Erythroblast (primary cell): ENCODE measurements around the gene B4GALNT1.

ENCODE experiments used
- GATA1 ChIP-seq: IDR thresholded peaks from 2 replicates; pipeline ENCODE4 v1.6.1; 2011; ENCODE audit warnings: low read depth, mild to moderate bottlenecking, control low read depth, low read length, moderate library complexity
- POLR2A ChIP-seq: IDR thresholded peaks from 2 replicates; pipeline ENCODE4 v1.6.1; 2011; ENCODE audit warnings: mild to moderate bottlenecking, low read length

DNA sequence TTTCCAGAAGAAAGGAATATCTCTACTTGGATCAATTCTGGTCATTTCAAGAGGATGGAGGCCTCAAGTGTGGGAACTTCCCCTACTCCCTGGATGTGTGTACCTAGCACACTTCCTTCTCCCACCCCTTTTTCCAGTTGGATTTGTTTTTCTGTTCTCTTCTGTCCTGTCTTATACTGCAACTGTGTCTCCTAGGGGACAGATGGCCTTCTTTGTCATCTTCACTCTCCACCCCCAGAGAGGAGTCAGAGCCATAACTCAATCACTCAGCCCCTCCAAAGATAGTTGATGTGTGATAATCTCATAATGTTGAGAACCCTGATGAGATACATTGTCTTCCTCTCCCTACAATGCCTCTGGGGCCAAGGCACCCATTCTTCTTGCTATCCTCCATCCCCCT, 30.5 kb downstream of the B4GALNT1 start:
- no peak for TF ChIP-seq POLR2A
- no peak for TF ChIP-seq GATA1
